ENCODE results near the gene LPP. TPM values are rescaled to one million over a fixed set of nuclear protein-coding genes. Genes with fewer than 3 reads are reported as not detected.

The LPP gene
- total and polyA plus RNA-seq, 2 of the 4 experiments (the other 2 are of a cell fraction) = 16.0 to 130 TPM

GRCh38 chr3:188178293-188178936 is 24.5 kb downstream of the LPP start:
- Histone ChIP-seq H2BK20ac (ENCODE audit: low read depth, low read length) (peak overlapping the region; percentile 16; the same call in 1 of the 2 replicates), H2AFZ (replicated peaks; ENCODE audit: low read length, poor library complexity) (no peak overlapping the region), H3K23ac (ENCODE audit: low read depth, low read length) (peak overlapping the region; percentile 76), H3K4ac (ENCODE audit: low read depth, low read length) (peak overlapping the region; percentile 91), H4K8ac (ENCODE audit: low read depth in 2 of 2, low read length in 2 of 2) (peak overlapping the region in 1 of 2 experiments; percentile 66; a peak in 1 of 4 replicates), H3K9me1 (ENCODE audit: insufficient read depth, low read length) (peaks cover 42% of the 10 kb centered on the region), H3K9me3 (ENCODE audit: control insufficient read depth, insufficient read depth, low read length) (no peaks in the 10 kb centered on the region), H3K4me3 (ENCODE audit: insufficient read depth, low read depth, low read length) (no peak overlapping the region), H2BK15ac (ENCODE audit: low read depth, low read length) (peak overlapping the region; percentile 29; the same call in 1 of the 3 replicates), H3K27me3 (ENCODE audit: control insufficient read depth, insufficient read depth, low read length) (no peaks in the 10 kb centered on the region), H3K14ac (replicated peaks; ENCODE audit: low read depth, low read length) (peak overlapping the region; percentile 64), H3K79me1 (ENCODE audit: low read depth in 1 of 2, low read length in 2 of 2) (peaks cover 49 to 87% of the 10 kb centered on the region in 2 experiments), H2BK120ac (ENCODE audit: low read depth, low read length) (peak overlapping the region; percentile 57; the same call in 1 of the 2 replicates), H3K36me3 (ENCODE audit: control insufficient read depth, insufficient read depth, low read length) (peaks cover 10% of the 10 kb centered on the region), H4K5ac (ENCODE audit: low read depth, low read length) (peak overlapping the region; percentile 45; the same call in 1 of the 2 replicates), H3K4me2 (ENCODE audit: low read depth, low read length) (0 out of 2 replicates have a peak overlapping the region, but pooled peaks have one; percentile 38), H4K20me1 (ENCODE audit: insufficient read depth, low read length) (peaks cover 82% of the 10 kb centered on the region), H2BK5ac (ENCODE audit: low read depth, low read length, poor library complexity, severe bottlenecking) (peak overlapping the region; percentile 71), H2AK9ac (replicated peaks; ENCODE audit: low read depth, low read length, poor library complexity) (peak overlapping the region; percentile 30), H3K4me1 (ENCODE audit: control insufficient read depth, insufficient read depth, low read length) (peaks cover 19% of the 10 kb centered on the region), H3K27ac (ENCODE audit: insufficient read depth, low read length) (peak overlapping the region; percentile 74), H2AK5ac (ENCODE audit: low read depth, low read length) (peak overlapping the region; percentile 65; the same call in 1 of the 2 replicates), H3K9ac (ENCODE audit: low read depth, low read length) (peak overlapping the region; percentile 65), H3K56ac (ENCODE audit: extremely low read depth, insufficient read depth, low read length) (no peak overlapping the region; the same call in 1 of the 2 replicates), H4K91ac (ENCODE audit: insufficient read depth, low read depth, low read length) (peak overlapping the region; percentile 50), H3K18ac (ENCODE audit: low read depth, low read length) (peak overlapping the region; percentile 57; the same call in 1 of the 2 replicates)
- CTCF ChIA-PET = interaction anchor here (0.9 kb wide), 1 partner anchor 17 kb away, joined by 3 read pairs; no protein-coding TSS in a partner anchor
- ATAC-seq (ENCODE audit: low read depth) = no peak
- dilution Hi-C loops (cut with HindIII; ENCODE audit: low sequenced_read_pairs, unreplicated experiment) = no loop called here
- intact Hi-C loops (cut with micrococcal nuclease) = loop anchor here (2.0 kb wide), 1 partner anchor 436 kb away; no protein-coding TSS in a partner anchor
- TF ChIP-seq RAD21 (IDR thresholded peaks at IDR 0.05; ENCODE audit: low read length) (no peak), USF2 (IDR thresholded peaks at IDR 0.05; ENCODE audit: low read depth, low read length) (no peak), CTCF (conservative IDR thresholded peaks at IDR 0.05; ENCODE audit: low read depth, low read length) (no peak), SMC3 (IDR thresholded peaks at IDR 0.05; ENCODE audit: low read depth, low read length) (no peak), MXI1 (IDR thresholded peaks at IDR 0.05; ENCODE audit: borderline replicate concordance, low read depth, low read length) (no peak), RFX5 (IDR thresholded peaks at IDR 0.05; ENCODE audit: low read depth, low read length) (no peak), MAFK (IDR thresholded peaks at IDR 0.05; ENCODE audit: low read depth, low read length) (no peak), ELK1 (IDR thresholded peaks at IDR 0.05; ENCODE audit: borderline replicate concordance, low read depth, low read length) (no peak), MAZ (IDR thresholded peaks at IDR 0.05; ENCODE audit: borderline replicate concordance, low read depth, low read length) (no peak), RCOR1 (IDR thresholded peaks at IDR 0.05; ENCODE audit: insufficient replicate concordance, low read length) (no peak), NFE2L2 (IDR thresholded peaks at IDR 0.05; ENCODE audit: low read depth, low read length) (no peak), FOS (IDR thresholded peaks at IDR 0.05; ENCODE audit: low read depth, low read length) (no peak), CHD1 (IDR thresholded peaks at IDR 0.05; ENCODE audit: low read depth, low read length) (no peak)
- in situ Hi-C loops (cut with MboI; ENCODE audit: low sequenced_read_pairs) = loop anchor here (10.0 kb wide), 1 partner anchor 434 kb away; the partner anchor contains the start of gene BCL6
- WGBS, 2 experiments (ENCODE audit: extremely low coverage in 2 of 2, insufficient read length in 1 of 2) = 90% methylated on average over 4 of the region's 7 CpGs; no CpG with 5 or more reads in 1 of the 2 experiments
- no TSS peak for BruUV-seq (replicated peaks)
- POLR2A ChIA-PET (ENCODE audit: unreplicated experiment) = interaction anchor here (0.5 kb wide), 1 partner anchor 89 kb away, joined by 7 read pairs; no protein-coding TSS in a partner anchor
- no peak for DNase-seq
